ENCODE data around the gene IFITM10.

DNA sequence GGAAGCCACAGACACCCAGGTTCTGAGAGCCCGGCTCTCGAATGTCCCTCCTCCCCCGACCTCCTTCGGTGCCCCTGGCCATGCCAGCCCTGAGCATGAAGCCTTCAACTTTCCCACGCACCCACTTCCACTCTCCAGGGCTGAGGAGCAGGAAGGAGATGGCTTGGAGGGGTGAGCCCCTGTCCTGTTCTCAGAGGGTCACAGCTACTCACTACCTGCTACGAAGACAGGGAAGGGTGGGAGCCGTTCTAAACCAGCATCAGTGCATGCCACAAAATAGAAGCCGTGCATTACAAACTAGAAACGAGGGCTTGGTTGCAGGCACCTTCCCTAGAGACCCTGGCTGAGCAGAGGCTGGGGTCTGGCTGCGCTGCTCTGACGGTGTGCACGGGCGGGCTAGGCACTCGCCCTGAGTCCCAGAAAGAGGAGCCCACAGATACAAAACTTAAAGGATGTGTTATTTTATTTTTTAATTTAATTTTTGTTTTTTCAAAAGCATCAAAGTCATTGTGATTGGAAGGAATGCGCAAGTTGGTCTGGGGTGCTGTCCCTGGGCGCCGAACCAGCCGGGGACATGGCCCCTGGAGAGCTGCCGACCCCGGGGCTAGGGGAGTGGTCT is 57.6 kb downstream of the IFITM10 start:
- TF ChIP-seq, protein P1, sequence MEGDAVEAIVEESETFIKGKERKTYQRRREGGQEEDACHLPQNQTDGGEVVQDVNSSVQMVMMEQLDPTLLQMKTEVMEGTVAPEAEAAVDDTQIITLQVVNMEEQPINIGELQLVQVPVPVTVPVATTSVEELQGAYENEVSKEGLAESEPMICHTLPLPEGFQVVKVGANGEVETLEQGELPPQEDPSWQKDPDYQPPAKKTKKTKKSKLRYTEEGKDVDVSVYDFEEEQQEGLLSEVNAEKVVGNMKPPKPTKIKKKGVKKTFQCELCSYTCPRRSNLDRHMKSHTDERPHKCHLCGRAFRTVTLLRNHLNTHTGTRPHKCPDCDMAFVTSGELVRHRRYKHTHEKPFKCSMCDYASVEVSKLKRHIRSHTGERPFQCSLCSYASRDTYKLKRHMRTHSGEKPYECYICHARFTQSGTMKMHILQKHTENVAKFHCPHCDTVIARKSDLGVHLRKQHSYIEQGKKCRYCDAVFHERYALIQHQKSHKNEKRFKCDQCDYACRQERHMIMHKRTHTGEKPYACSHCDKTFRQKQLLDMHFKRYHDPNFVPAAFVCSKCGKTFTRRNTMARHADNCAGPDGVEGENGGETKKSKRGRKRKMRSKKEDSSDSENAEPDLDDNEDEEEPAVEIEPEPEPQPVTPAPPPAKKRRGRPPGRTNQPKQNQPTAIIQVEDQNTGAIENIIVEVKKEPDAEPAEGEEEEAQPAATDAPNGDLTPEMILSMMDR (conservative IDR thresholded peaks at IDR 0.05), result no peak
- no peak for TF ChIP-seq ZFX (IDR thresholded peaks at IDR 0.05)
